ENCODE data around the gene TNFRSF1B.

DNA sequence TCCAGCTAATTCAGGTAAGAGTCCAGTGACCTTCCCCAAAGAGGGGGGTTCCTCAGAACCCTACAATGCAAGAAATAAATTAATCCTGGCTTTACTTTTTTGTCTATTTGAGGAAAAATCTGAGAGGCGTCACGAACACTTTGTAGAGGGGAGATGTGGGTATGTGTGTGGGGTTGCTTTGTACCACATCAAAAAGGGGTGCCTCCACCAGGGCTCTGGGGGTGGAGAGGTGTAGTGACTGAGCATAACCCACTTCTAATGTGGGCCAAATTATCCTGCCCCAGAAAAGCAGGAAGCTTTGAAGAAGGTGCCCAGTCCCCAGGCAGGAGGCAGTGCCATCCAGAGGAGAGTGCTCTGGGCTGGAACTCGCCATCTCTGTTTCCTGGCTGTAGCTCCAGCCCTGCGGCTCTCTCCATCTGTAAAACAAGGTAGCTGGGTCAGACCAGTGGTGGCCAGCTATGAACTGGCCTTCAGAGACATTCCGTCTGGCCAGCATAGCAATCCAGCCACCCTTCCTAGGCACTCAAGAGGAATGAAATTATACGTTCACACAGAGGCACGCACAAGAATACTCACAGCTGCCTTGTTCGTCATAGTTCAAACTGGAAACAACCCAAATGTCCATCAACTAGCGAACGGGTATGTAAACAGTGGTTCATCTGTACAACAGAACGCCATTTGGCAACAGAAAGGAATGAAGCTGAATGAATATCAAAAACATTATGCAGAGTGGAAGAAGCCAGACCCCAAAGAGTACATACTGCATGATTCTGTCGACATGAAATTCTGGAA lies 45.4 kb upstream of the TNFRSF1B start:
- no peak for TF ChIP-seq POLR2A (IDR thresholded peaks at IDR 0.05)
- TF ChIP-seq, protein P1, sequence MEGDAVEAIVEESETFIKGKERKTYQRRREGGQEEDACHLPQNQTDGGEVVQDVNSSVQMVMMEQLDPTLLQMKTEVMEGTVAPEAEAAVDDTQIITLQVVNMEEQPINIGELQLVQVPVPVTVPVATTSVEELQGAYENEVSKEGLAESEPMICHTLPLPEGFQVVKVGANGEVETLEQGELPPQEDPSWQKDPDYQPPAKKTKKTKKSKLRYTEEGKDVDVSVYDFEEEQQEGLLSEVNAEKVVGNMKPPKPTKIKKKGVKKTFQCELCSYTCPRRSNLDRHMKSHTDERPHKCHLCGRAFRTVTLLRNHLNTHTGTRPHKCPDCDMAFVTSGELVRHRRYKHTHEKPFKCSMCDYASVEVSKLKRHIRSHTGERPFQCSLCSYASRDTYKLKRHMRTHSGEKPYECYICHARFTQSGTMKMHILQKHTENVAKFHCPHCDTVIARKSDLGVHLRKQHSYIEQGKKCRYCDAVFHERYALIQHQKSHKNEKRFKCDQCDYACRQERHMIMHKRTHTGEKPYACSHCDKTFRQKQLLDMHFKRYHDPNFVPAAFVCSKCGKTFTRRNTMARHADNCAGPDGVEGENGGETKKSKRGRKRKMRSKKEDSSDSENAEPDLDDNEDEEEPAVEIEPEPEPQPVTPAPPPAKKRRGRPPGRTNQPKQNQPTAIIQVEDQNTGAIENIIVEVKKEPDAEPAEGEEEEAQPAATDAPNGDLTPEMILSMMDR (IDR thresholded peaks at IDR 0.05), result no peak
